Neural cell (in vitro differentiated cells): Measurements from ENCODE around the gene RHOBTB3.

ENCODE experiments used
- CTCF ChIP-seq: fragments of 450-650 bp; IDR thresholded peaks from 2 replicates; pipeline ENCODE4 v1.5.1; 2014; ENCODE audit warnings: antibody characterized with exemption, mild to moderate bottlenecking, moderate library complexity; ENCODE audit not compliant: poor library complexity, severe bottlenecking
- EP300 ChIP-seq: fragments of 450-650 bp; conservative IDR thresholded peaks from 2 replicates; pipeline ENCODE4 v1.6.1; 2014; ENCODE audit warnings: antibody characterized with exemption, mild to moderate bottlenecking, moderate library complexity; ENCODE audit not compliant: poor library complexity, severe bottlenecking
- EZH2 ChIP-seq: fragments of 200-600, 300-800 bp; shearing (Covaris generic), sonication (generic); IDR thresholded peaks from 2 replicates; pipeline ENCODE4 v1.6.1; 2014; ENCODE audit warnings: antibody characterized with exemption, low read length, borderline replicate concordance, mild to moderate bottlenecking; ENCODE audit not compliant: insufficient read depth, poor library complexity, severe bottlenecking
- MXI1 ChIP-seq: fragments of 450-650 bp; conservative IDR thresholded peaks from 2 replicates; pipeline ENCODE4 v1.6.1; 2014; ENCODE audit warnings: antibody characterized with exemption, mild to moderate bottlenecking; ENCODE audit not compliant: poor library complexity, severe bottlenecking
- POLR2AphosphoS5 ChIP-seq: IDR thresholded peaks from 2 replicates; pipeline ENCODE4 v1.6.1; 2012
- RAD21 ChIP-seq: fragments of 450-650 bp; conservative IDR thresholded peaks from 2 replicates; pipeline ENCODE4 v1.6.1; 2014; ENCODE audit warnings: antibody characterized with exemption, mild to moderate bottlenecking, moderate library complexity
- REST ChIP-seq: IDR thresholded peaks from 2 replicates; pipeline ENCODE4 v1.6.1; 2012; ENCODE audit warnings: borderline replicate concordance
- TAF1 ChIP-seq: IDR thresholded peaks from 2 replicates; pipeline ENCODE4 v1.6.1; 2012; ENCODE audit warnings: low read depth

DNA sequence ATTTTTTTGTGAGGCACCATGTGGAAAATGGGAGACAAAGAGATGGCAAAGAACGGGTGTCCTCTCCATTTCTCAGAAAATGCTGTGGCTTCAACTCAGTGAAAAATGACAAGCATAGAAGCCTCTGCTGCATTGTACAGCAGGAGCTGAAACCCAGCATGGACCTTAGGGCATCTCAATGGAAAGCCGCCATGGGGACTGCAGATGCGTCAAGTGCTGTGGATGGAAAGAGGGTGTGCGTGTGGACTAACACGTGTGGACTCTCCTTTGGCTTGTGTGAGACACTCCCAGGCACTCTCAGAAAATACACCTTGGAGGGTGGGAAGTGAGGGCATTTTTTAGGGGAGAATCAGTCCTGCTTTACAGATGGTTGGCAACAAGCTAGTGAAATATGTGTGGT lies 93.6 kb downstream of the RHOBTB3 start:
- no peak for TF ChIP-seq CTCF
- no peak for TF ChIP-seq MXI1
- TF ChIP-seq POLR2AphosphoS5, result no peak
- no peak for TF ChIP-seq TAF1
- TF ChIP-seq EZH2, result no peak
- TF ChIP-seq REST, result no peak
- TF ChIP-seq EP300, result no peak
- no peak for TF ChIP-seq RAD21
